PC-3 (cell line): ENCODE results near the gene MECR. TPM values are rescaled to one million over a fixed set of nuclear protein-coding genes. Genes with fewer than 3 reads are reported as not detected.

Experiments
- ATAC-seq: fragments of 200-7000 bp; cut with Tn5 transposase; 2 replicates; pipeline ENCODE4 v1.9.1; 2020; ENCODE audit warnings: mild to moderate bottlenecking, moderate library complexity
- BruUV-seq: library from RNA; stranded (reverse); fragments of 400-500 nt; replicated peaks from 2 replicates; lab custom pipeline; 2021; lab: Mats Ljungman, UMichigan
- CTCF ChIA-PET: fragments of 300-600 bp; sonication (Branson Sonifier 250); formaldehyde crosslinking; loops from one replicate; lab custom pipeline; 2022; ENCODE audit warnings: antibody characterized with exemption; lab: Charles Lee
- POLR2A ChIA-PET: fragments of 300-600 bp; sonication (Branson Sonifier 250); formaldehyde crosslinking; loops from one replicate; lab custom pipeline; 2022; ENCODE audit warnings: antibody characterized with exemption; ENCODE audit not compliant: unreplicated experiment; lab: Charles Lee
- DNase-seq: peaks from one replicate; pipeline ENCODE4 v3.0.0-alpha.2; 2015
- H2AFZ ChIP-seq: fragments of 300-600 bp; sonication (generic); 2 replicates; pipeline ENCODE4 v1.6.0; 2016; ENCODE audit warnings: antibody characterized with exemption, low read length
- H3F3A ChIP-seq: fragments of 300-600 bp; sonication (generic); one replicate; pipeline ENCODE4 v1.6.0; 2017; ENCODE audit warnings: antibody characterized with exemption, low read length, control low read depth, mild to moderate bottlenecking; ENCODE audit not compliant: unreplicated experiment
- H3K27ac ChIP-seq: fragments of 300-600 bp; sonication (generic); 2 replicates; pipeline ENCODE4 v1.5.1; 2016; ENCODE audit warnings: mild to moderate bottlenecking, low read length
- H3K27me3 ChIP-seq: fragments of 300-600 bp; sonication (generic); 2 replicates; pipeline ENCODE4 v1.6.1; 2016; ENCODE audit warnings: low read length, mixed read lengths
- H3K36me3 ChIP-seq: fragments of 300-600 bp; sonication (generic); 2 replicates; pipeline ENCODE4 v1.6.1; 2016; ENCODE audit warnings: low read depth, mixed run types, low read length, mixed read lengths
- H3K4me1 ChIP-seq: fragments of 300-600 bp; sonication (generic); 2 replicates; pipeline ENCODE4 v1.5.1; 2016; ENCODE audit warnings: low read length; ENCODE audit not compliant: insufficient read depth
- H3K4me2 ChIP-seq: fragments of 300-600 bp; sonication (generic); 2 replicates; pipeline ENCODE4 v1.6.0; 2016; ENCODE audit warnings: low read length
- H3K4me3 ChIP-seq: fragments of 300-600 bp; sonication (generic); 2 replicates; pipeline ENCODE4 v1.5.1; 2016; ENCODE audit warnings: mild to moderate bottlenecking, low read length, mixed read lengths
- H3K79me2 ChIP-seq: fragments of 300-600 bp; sonication (generic); 2 replicates; pipeline ENCODE4 v1.6.1; 2017; ENCODE audit warnings: low read length, mixed read lengths
- H3K9ac ChIP-seq: fragments of 300-600 bp; sonication (generic); 2 replicates; pipeline ENCODE4 v1.6.0; 2016; ENCODE audit warnings: mild to moderate bottlenecking, low read length
- H3K9me2 ChIP-seq: fragments of 300-600 bp; sonication (generic); replicated peaks from 2 replicates; pipeline ENCODE4 v1.6.1; 2016; ENCODE audit warnings: mixed run types, low read length, mixed read lengths
- H3K9me3 ChIP-seq: fragments of 300-600 bp; sonication (generic); 2 replicates; pipeline ENCODE4 v1.6.1; 2016; ENCODE audit warnings: low read length, mixed read lengths
- H4K20me1 ChIP-seq: fragments of 300-600 bp; sonication (generic); 2 replicates; pipeline ENCODE4 v1.6.1; 2016; ENCODE audit warnings: low read length, mixed read lengths
- CTCF ChIP-seq: fragments of 300-600 bp; sonication (generic); conservative IDR thresholded peaks from 2 replicates; pipeline ENCODE4 v1.5.1; 2017; ENCODE audit warnings: antibody characterized with exemption, low read depth, mild to moderate bottlenecking, low read length
- EZH2 ChIP-seq: fragments of 300-600 bp; sonication (generic); IDR thresholded peaks from one replicate; pipeline ENCODE4 v1.6.1; 2017; ENCODE audit warnings: antibody characterized with exemption, mild to moderate bottlenecking, low read length; ENCODE audit not compliant: unreplicated experiment
- EZH2phosphoT487 ChIP-seq: fragments of 300-600 bp; sonication (generic); IDR thresholded peaks from 2 replicates; pipeline ENCODE4 v1.6.1; 2018; ENCODE audit warnings: mild to moderate bottlenecking, antibody characterized with exemption, low read length, borderline replicate concordance
- intact Hi-C: fragments of 100-400 bp; cut with micrococcal nuclease; formaldehyde crosslinking; loops from 2 replicates; pipeline ENCODE4 v1.9.0; 2023
- total RNA-seq: library from RNA; depleted of rRNA; stranded (reverse); fragments of >200 nt; gene quantifications from 2 replicates; pipeline ENCODE4 v1.2.3, GENCODE V29; 2014; rRNA removed

Gene MECR
- total RNA-seq, 1 experiment from 2014 or later = 30.5 TPM

- TF ChIP-seq EZH2phosphoT487 (no peak), EZH2 (no peak), CTCF (no peak)
- no peak overlapping the region for H3K27ac ChIP-seq
- H3K4me1 ChIP-seq = peaks cover 28% of the 10 kb centered on the region
- H3K9me2 ChIP-seq = no peaks in the 10 kb centered on the region
- no peak overlapping the region for H3K4me3 ChIP-seq
- peaks cover 29% of the 10 kb centered on the region for H3K36me3 ChIP-seq
- ATAC-seq = no peak
- no TSS peak for BruUV-seq
- no peak overlapping the region for H2AFZ ChIP-seq
- H3F3A ChIP-seq = peaks cover 8% of the 10 kb centered on the region
- intact Hi-C loops = loop anchor here (10.0 kb wide), 1 partner anchor 259 kb away; no protein-coding TSS in a partner anchor
- no peaks in the 10 kb centered on the region for H3K9me3 ChIP-seq
- no peak for DNase-seq
- H3K9ac ChIP-seq = no peak overlapping the region
- POLR2A ChIA-PET = no interaction called here
- CTCF ChIA-PET = no interaction called here
- no peaks in the 10 kb centered on the region for H3K79me2 ChIP-seq
- H4K20me1 ChIP-seq = no peaks in the 10 kb centered on the region
- H3K4me2 ChIP-seq = no peak overlapping the region
- no peaks in the 10 kb centered on the region for H3K27me3 ChIP-seq
Observed at GRCh38 chr1:29144178-29144577, 86.6 kb downstream of the MECR start.

- CTCF ChIA-PET = no interaction called here
- no TSS peak for BruUV-seq
Observed at GRCh38 chr1:29142714-29143113, 88.0 kb downstream of the MECR start.

More at GRCh38 chr1:29142714-29143113, 88.0 kb downstream of the MECR start:
- POLR2A ChIA-PET = no interaction called here
- Histone ChIP-seq H3F3A (no peaks in the 10 kb centered on the region), H3K4me2 (no peak overlapping the region), H3K27me3 (no peaks in the 10 kb centered on the region), H2AFZ (no peak overlapping the region), H3K27ac (no peak overlapping the region), H3K4me3 (no peak overlapping the region), H3K9me3 (no peaks in the 10 kb centered on the region), H3K36me3 (peaks cover 15% of the 10 kb centered on the region), H3K9me2 (no peaks in the 10 kb centered on the region), H3K79me2 (no peaks in the 10 kb centered on the region), H3K9ac (no peak overlapping the region), H4K20me1 (no peaks in the 10 kb centered on the region), H3K4me1 (peaks cover 20% of the 10 kb centered on the region)
- DNase-seq (no peak), ATAC-seq (no peak)
- intact Hi-C loops = loop anchor here (10.0 kb wide), 1 partner anchor 258 kb away; no protein-coding TSS in a partner anchor
- no peak for TF ChIP-seq EZH2phosphoT487
- no peak for TF ChIP-seq CTCF

Other genes with a start within 250 kb of the MECR start
- 9.0 and 9.3 TPM in 2 replicates for gene TMEM200B, start 107.0 kb downstream of the MECR start, total RNA-seq
- gene SRSF4, start 49.0 kb downstream of the MECR start, total RNA-seq = 62.0 and 78.2 TPM in 2 replicates
- gene PTPRU, start 5.6 kb upstream of the MECR start, total RNA-seq = 25.7 and 31.4 TPM in 2 replicates